HL-60 (cell line): Measurements from ENCODE around the gene TAT.

Experiments
- DNase-seq, 2 experiments: peaks; one replicate each; pipeline ENCODE4 v3.0.0-alpha.2; 2010 to 2020; ENCODE audit warnings: low read depth in 1 of 2, low spot score in 1 of 2
- H3K27ac ChIP-seq: fragments of 250-450 bp; sonication (Bioruptor Pico); replicated peaks from 2 replicates; pipeline ENCODE4 v1.5.1; 2020; ENCODE audit warnings: mild to moderate bottlenecking, moderate library complexity
- H3K27me3 ChIP-seq: fragments of 250-450 bp; sonication (Bioruptor Pico); 2 replicates; pipeline ENCODE4 v1.5.1; 2021; ENCODE audit warnings: mild to moderate bottlenecking, moderate library complexity; ENCODE audit not compliant: insufficient read depth, poor library complexity, severe bottlenecking
- H3K4me3 ChIP-seq: replicated peaks from 2 replicates; pipeline ENCODE4 v1.5.1; 2011; ENCODE audit warnings: mild to moderate bottlenecking, control low read depth, low read length; ENCODE audit not compliant: insufficient read depth
- GABPA ChIP-seq: IDR thresholded peaks from 2 replicates; pipeline ENCODE4 v1.6.1; 2012; ENCODE audit warnings: low read depth
- POLR2AphosphoS5 ChIP-seq: IDR thresholded peaks from 2 replicates; pipeline ENCODE4 v1.6.1; 2012; ENCODE audit warnings: low read depth
- SPI1 ChIP-seq: IDR thresholded peaks from 2 replicates; pipeline ENCODE4 v1.6.1; 2012; ENCODE audit warnings: low read depth, mild to moderate bottlenecking, borderline replicate concordance
- TF ChIP-seq, protein P1 (sequence below): IDR thresholded peaks from 2 replicates; pipeline ENCODE4 v1.6.1; 2012; ENCODE audit warnings: low read depth; ENCODE audit not compliant: insufficient replicate concordance
- TF ChIP-seq, protein P2 (sequence below): IDR thresholded peaks from one replicate; pipeline ENCODE4 v1.5.1; 2011; ENCODE audit warnings: low read length, control low read depth, inconsistent platforms; ENCODE audit not compliant: insufficient read depth

The TAT gene

DNA sequence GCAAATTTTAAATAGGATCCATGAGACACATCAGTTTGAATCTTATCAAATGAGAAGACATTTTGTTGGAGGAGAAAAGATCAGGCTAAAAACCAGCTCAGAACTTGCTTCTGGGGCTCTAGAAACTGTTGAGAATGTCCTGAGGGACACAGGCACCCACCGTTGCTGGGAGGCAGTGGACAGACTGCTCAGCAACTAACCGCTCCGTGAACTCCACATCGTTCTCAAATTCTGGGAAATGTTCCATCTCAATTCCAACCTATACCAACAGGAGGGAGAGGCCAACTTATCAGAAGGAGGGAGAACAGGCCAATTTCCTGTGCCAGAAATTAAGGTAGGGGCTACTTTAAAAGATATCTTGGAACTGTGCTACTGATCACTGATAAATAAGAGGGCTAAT, 8.3 kb downstream of the TAT start:
- Histone ChIP-seq H3K4me3 (no peak overlapping the region), H3K27me3 (peaks cover 4% of the 10 kb centered on the region), H3K27ac (no peak overlapping the region)
- no peak for DNase-seq
- TF ChIP-seq SPI1 = no peak
- TF ChIP-seq, protein P1, sequence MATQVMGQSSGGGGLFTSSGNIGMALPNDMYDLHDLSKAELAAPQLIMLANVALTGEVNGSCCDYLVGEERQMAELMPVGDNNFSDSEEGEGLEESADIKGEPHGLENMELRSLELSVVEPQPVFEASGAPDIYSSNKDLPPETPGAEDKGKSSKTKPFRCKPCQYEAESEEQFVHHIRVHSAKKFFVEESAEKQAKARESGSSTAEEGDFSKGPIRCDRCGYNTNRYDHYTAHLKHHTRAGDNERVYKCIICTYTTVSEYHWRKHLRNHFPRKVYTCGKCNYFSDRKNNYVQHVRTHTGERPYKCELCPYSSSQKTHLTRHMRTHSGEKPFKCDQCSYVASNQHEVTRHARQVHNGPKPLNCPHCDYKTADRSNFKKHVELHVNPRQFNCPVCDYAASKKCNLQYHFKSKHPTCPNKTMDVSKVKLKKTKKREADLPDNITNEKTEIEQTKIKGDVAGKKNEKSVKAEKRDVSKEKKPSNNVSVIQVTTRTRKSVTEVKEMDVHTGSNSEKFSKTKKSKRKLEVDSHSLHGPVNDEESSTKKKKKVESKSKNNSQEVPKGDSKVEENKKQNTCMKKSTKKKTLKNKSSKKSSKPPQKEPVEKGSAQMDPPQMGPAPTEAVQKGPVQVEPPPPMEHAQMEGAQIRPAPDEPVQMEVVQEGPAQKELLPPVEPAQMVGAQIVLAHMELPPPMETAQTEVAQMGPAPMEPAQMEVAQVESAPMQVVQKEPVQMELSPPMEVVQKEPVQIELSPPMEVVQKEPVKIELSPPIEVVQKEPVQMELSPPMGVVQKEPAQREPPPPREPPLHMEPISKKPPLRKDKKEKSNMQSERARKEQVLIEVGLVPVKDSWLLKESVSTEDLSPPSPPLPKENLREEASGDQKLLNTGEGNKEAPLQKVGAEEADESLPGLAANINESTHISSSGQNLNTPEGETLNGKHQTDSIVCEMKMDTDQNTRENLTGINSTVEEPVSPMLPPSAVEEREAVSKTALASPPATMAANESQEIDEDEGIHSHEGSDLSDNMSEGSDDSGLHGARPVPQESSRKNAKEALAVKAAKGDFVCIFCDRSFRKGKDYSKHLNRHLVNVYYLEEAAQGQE = no peak
- TF ChIP-seq GABPA = no peak

DNA sequence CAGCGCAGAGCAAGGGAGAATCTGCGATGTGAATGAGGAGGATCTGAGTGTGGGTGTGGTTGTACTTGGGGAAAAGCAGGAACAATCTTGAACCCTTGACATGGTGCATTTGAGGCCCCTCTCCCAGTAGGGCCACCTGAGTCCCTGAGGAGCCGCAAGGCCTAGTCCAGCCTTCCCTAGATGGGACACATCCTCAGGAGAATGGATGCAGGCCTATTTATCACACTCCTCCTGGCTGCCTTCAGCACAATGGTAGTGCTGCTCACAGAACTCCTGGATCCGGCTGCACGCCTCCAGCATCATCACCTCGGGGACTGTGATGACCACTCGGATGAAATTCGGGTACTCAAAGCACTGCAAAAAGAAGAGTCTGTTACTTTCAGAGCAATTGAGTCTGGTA, 9.0 kb downstream of the TAT start:
- TF ChIP-seq, protein P2, sequence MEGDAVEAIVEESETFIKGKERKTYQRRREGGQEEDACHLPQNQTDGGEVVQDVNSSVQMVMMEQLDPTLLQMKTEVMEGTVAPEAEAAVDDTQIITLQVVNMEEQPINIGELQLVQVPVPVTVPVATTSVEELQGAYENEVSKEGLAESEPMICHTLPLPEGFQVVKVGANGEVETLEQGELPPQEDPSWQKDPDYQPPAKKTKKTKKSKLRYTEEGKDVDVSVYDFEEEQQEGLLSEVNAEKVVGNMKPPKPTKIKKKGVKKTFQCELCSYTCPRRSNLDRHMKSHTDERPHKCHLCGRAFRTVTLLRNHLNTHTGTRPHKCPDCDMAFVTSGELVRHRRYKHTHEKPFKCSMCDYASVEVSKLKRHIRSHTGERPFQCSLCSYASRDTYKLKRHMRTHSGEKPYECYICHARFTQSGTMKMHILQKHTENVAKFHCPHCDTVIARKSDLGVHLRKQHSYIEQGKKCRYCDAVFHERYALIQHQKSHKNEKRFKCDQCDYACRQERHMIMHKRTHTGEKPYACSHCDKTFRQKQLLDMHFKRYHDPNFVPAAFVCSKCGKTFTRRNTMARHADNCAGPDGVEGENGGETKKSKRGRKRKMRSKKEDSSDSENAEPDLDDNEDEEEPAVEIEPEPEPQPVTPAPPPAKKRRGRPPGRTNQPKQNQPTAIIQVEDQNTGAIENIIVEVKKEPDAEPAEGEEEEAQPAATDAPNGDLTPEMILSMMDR = no peak
- TF ChIP-seq, protein P1 = no peak
- TF ChIP-seq GABPA (no peak), POLR2AphosphoS5 (no peak), SPI1 (no peak)
- Histone ChIP-seq H3K4me3 (no peak overlapping the region), H3K27me3 (peaks cover 4% of the 10 kb centered on the region), H3K27ac (no peak overlapping the region)
- no peak for DNase-seq

DNA sequence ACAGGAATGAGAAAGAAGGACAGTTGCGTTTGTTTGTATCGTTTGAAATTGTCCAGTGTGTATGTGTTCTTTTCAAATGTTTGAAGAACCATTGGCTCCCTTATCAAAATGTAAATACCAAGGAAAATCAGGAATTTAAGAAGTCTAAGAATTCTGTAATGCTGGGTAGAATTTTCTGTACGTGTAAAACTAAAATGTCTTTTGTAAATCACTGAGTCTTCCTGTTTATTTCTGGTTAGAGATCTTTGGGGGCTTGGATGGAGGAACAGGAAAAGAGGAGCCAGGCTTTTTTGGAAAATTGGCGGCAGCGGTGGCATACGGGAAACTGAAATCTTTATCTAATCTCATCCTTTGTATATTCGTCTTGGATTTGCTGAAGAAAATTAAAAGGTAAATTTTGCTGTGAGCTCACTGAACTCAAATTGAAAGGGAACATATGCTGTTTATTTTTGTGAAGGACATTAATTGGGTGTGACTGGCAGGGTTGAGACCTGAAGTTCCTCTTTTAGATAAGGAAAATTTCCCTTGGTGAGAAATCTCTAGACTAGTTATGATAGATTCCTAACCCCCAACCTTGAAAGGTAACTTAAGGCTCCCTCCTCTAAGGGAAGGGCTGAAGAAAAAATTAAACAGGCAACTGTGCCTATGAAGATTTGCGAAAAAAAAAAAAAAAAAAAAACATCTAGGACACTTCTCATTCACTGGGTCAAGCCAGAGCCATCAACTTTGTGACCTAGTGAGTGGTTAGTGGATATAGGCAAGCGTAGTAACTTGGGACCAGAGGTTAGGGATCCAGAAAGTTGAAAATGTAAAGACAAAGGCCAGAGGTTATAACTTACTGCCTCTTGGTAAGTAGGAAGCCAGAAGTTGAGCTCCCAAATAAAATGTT, 10.8 kb downstream of the TAT start:
- Histone ChIP-seq H3K27me3 (no peaks in the 10 kb centered on the region), H3K4me3 (no peak overlapping the region), H3K27ac (no peak overlapping the region)
- no peak for TF ChIP-seq GABPA
- TF ChIP-seq, protein P1 = no peak
- TF ChIP-seq, protein P2 = no peak
- no peak for TF ChIP-seq POLR2AphosphoS5
- TF ChIP-seq SPI1 = no peak
- no peak for DNase-seq
